HUDEP-2 (cell line): Measurements from ENCODE around the gene BPIFB2.

Experiments used
- DNase-seq, 76 experiments: peaks; one replicate each; lab custom pipeline; 2025; ENCODE audit not compliant: unreplicated experiment in 76 of 76; lab: John Stamatoyannopoulos, UW

The BPIFB2 gene

DNA sequence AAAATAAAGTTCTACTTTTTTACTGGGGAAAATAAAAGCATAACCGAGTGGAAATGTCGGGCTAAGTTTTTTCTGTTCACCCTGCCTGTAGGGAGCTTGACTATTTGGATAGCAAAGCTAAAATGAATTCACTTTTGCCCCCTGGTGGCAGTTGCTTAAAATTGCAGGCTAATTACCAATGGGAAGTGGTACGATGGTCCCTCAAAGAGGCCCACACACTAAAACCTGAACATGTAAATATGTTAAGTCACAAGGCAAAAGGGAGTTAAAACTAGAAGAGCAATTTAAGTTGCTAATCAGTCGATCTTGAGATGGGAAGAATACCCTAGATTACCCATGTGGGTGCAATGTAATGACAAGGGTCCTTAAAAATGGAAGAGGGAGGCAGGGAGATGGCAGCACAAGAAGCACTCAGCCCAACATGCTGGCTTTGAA, 2.4 kb upstream of the BPIFB2 start:
- DNase-seq = peak in 8 of 76 experiments; percentile 1 to 27 (median 11)

GRCh38 chr20:33005908-33006775, 1.4 kb upstream of the BPIFB2 start:
- no peak for DNase-seq

DNA sequence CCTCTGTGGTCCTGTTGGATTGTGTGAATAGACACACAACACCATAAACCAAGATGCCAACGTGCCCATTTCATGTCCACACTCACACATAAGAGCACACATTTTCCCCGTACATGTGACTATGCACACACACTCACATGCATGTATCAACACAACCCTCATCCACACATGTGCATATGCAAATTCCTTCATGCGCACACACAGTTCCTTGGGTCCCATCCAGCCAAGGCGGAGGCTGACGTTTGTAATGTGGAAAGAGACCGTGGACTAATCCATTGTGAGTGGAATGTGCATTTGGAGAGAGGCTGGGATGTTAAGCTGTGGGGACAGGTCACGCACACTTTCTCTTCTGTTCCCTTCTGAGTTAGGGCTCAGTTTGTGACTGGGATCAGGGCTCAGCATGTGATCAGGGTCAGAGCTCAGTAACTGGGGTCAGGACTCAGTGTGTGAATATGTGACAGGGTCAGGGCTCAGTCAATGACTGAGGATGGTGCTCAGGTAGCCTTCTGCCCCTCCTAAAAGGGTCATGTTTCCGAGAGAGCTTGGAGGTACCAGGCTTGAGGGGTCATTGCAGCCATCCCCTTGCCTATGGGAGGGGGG, 628 bp upstream of the BPIFB2 start:
- DNase-seq = no peak

DNA sequence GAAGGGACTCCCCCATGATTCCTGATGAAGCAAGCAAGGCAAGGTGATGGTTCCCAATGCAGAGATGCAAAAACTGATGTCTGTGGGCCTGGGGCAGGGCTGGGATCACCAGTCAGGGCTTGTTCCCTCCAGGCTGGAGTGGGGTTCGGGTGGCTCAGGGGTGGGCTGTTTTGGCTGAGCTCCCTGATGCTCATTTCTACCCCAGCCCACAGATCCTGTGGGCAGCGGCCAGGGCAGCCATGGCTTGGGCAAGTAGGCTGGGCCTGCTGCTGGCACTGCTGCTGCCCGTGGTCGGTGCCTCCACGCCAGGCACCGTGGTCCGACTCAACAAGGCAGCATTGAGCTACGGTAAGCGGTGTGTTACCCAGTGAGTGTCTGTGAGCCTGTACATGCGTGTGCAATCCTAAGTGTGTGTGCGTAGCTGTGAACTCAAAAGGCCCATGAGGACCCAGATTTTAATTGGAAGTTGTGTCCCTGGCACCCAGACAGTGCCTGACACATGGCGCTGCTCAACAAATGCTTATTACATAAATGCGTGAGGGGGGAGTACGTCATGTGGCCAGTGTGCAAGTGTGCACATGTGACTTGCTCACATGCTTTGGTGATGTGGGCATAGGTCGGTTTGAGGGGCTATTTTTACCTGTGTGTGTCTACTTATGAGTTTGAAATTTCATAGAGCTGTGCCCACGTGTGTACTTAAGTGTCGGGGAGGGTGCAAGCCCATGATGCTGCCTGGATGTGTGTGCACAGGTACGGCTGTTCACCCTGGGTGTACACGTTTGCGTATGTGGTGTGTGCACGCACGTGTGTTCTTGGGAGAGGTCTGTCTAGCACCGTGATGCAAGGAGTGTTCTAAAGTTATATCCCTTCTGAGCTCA, 1.1 kb downstream of the BPIFB2 start:
- no peak for DNase-seq

GRCh38 chr20:33009214-33010132, 2.0 kb downstream of the BPIFB2 start:
- no peak for DNase-seq

DNA sequence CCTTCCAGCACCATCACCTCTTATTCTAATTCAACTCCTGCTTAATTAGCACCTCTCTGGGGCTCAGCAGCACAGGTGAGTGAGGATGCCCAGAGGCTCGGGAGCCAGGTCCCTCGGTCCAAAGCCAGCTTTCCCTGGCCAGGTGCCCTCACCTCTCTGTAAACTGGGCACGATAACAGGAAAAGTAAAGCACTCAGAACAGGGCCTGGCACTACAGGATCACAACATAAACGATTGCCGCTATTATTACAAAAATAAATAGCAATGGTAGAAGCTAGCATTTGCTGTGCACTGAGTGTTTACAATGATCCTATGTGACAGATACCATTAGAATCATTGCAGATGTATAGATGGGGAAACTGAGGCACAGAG, 2.6 kb downstream of the BPIFB2 start:
- DNase-seq = no peak

GRCh38 chr20:33010674-33011449, 3.4 kb downstream of the BPIFB2 start:
- DNase-seq = no peak

DNA sequence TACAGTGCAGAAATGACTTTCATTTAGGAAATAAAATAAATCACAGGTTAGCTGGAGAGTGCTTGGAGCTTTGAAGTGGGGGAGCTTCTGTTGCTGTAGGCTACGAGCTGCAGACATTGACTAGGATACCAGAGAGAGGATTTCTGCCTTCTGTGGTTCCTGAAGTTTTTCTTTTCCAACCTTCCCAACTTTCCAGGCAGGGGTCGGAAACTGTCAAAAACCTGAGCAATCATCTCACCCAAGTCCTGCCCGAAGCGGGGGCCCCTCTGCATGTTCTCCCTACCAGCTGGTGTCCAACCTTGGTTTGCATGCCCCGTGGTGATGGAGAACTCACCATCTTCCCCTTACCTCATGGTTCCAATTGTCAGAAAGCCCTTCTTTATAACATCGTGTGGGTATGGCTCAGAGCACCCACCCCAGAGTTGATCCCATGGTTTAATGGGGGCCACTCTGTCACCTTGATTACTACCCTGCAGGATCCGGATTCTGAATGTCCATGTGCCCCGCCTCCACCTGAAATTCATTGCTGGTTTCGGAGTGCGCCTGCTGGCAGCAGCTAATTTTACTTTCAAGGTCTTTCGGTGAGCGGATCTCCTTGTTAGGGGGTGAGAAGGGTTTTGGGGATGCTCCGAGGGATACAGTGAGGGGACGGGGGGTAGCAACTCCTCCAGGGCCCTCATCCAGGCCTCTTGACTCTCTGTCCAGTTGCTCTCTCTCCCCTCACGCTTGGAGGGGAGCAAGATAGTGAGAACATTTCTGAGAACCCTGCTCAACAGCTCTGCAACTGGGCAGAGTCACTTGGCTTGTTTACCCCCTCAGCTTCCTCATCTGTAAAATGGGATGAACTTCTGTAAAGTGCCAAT, 5.1 kb downstream of the BPIFB2 start:
- DNase-seq = no peak

DNA sequence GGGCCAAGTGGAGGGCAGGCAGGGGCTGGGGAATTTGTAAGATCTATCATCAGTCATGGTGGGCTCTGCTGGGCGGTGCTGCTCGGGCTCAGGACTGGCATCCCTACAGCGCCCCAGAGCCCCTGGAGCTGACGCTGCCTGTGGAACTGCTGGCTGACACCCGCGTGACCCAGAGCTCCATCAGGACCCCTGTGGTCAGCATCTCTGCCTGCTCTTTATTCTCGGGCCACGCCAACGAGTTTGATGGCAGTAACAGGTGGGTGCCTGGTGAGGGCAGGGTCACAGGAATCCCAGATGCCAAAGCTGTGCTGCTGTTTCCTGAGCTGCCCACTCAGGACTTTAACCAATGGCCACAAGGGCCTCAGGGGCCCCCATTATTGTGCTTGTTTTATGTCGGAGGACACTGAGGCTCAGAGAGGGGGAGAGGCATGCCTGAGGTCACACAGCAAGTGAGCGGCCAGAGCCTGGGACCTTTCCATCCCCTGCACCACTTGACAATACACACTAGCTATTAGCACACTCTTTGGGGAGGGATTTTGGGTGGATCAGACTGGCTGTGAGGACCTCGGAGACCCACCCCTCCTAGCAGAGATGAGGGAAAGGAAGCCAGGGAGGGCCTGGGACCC, 6.3 kb downstream of the BPIFB2 start:
- DNase-seq = no peak

DNA sequence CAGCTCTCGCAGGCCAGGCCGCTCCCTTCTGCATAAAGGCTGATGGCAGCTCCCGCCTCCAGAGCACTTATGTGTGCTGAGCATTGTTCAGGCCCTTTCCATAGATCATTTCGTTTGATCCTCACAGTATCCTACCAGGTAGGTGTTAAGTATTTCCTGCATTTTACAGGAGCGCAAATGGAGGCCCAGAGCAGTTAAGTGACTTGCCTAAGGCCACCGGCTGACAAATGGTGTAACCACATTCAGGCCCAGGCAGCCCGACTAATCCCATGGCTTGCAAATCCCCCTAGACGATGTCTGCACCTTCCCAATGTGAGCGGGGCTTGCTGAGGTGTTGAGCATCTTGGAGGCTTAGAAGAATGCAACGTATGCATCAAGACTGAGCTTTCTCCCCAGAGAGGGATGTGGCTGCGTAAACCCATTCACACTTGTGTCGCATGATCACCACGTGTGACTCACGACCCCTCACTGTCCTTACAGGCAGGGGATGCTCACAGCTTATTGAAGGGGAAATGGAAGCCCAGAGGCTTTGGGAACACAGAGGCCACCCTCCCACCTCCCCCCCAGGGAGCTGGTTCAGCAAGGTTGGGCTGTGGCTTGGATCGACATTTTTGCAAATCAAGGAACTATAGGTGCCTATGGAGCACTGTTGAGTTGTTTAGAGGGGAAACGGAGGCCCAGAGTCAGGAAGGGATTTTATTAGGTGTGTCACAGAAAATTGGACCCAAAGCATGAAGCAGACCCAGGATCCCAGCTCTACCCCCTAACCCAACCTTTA, 7.0 kb downstream of the BPIFB2 start:
- DNase-seq = no peak

DNA sequence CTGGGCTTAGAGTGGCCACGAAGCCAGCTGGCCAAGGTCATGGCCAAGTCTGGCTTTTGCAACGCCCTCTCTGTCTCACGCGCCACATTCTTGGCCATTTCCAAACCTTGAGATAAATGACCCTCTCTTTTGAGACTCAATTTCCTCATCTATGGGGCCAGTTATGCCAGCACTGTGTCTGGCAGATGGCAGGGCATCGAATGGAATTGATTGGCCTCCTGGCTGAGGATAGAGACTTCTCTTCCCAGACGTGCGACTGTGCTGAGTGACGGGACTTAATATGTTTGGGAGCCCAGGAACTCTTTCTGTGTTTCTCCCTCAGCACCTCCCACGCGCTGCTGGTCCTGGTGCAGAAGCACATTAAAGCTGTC, 7.6 kb downstream of the BPIFB2 start:
- no peak for DNase-seq

GRCh38 chr20:33015700-33016580, 8.4 kb downstream of the BPIFB2 start:
- DNase-seq = no peak

DNA sequence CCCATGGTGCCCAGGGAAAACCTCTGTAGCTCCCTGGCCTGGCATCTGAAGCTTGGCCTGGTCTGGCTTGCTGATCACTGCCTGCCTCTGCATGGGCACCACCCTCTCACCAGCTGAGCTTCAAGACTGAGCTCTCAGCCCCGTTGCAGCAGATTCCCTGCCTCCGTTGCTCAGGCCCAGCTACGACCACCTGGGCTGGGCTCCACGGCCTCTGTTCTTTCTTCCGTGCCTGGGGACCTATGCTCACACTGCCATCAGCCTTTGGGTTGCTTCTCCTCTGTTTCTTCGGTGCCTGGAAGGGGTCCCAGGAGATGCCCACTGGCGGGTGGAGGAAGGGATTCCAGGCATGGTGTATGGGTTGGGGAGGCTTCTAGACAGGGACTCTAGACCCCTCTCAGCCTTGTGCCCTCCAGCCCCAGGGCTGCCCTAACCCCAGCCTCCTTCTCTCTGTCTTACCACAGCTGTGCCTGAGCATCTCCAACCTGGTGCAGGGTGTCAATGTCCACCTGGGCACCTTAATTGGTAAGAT, 9.1 kb downstream of the BPIFB2 start:
- DNase-seq = no peak

GRCh38 chr20:33017542-33017941, 10.0 kb downstream of the BPIFB2 start:
- DNase-seq = no peak

DNA sequence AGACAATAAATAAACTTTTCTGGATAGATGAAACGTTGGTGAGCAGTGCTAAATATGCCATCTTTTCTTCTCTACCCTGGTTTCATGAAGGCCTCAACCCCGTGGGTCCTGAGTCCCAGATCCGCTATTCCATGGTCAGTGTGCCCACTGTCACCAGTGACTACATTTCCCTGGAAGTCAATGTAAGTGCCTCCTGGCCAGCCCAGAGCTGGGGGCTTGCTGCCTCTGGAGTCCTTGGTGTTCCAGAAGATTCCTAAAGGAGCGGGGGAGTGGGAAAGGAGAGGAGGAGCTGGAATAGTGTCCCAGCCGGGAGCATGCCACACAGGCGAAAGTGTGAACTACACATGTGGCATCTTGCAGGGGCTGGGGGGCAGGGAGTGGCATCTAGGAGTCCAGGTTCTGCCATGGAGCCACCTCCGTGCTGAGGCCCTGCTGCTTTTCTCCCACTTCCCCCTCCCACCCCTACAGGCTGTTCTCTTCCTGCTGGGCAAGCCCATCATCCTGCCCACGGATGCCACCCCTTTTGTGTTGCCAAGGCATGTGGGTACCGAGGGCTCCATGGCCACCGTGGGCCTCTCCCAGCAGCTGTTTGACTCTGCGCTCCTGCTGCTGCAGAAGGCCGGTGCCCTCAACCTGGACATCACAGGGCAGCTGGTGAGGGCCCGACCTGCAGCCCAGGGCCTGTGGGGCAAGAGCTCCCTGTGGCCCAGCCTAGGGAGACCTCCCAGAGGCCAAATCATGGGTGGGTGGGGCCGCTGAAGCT, 10.8 kb downstream of the BPIFB2 start:
- DNase-seq = no peak
